Stomach (tissue), 9 donors: ENCODE results near the gene KLF15. TPM values are rescaled to one million over a fixed set of nuclear protein-coding genes. Genes with fewer than 3 reads are reported as not detected.

Source experiments
- DNase-seq, 2 donors: peaks; one replicate each; pipeline versions ENCODE4 v3.0.0 to v3.0.0-alpha.2; 2013 to 2019
- H3K27ac ChIP-seq, 5 donors: fragments of 200-600 bp in 4 of 5; sonication (generic) in 4 of 5; one replicate each; pipeline ENCODE4 v1.5.1; 2013 to 2019; ENCODE audit warnings: mild to moderate bottlenecking in 1 of 5, moderate library complexity in 1 of 5
- H3K27me3 ChIP-seq, 3 donors: fragments of 200-600 bp; sonication (generic); one replicate each; pipeline ENCODE4 v1.5.1; 2017 to 2019; ENCODE audit warnings: mixed run types in 1 of 3
- H3K36me3 ChIP-seq, 4 donors: fragments of 200-600 bp; sonication (generic); 1 replicate in 3 of 4; 2 replicates in 1 of 4; pipeline ENCODE4 v1.5.1; 2016 to 2019
- H3K4me1 ChIP-seq, 4 donors: fragments of 200-600 bp; sonication (generic); one replicate each; pipeline ENCODE4 v1.5.1; 2016 to 2019
- H3K4me3 ChIP-seq, 4 donors: fragments of 200-600 bp; sonication (generic) in 3 of 4; one replicate each; pipeline ENCODE4 v1.5.1; 2016 to 2019; ENCODE audit warnings: mild to moderate bottlenecking in 1 of 4
- H3K9me3 ChIP-seq, 4 donors: fragments of 200-600 bp; sonication (generic); one replicate each; pipeline ENCODE4 v1.5.1; 2016 to 2019
- CTCF ChIP-seq, 7 experiments: fragments of 450-650 bp in 4 of 7; fragments of 200-600 bp in 3 of 7; sonication (generic) in 3 of 7; IDR thresholded peaks; one replicate each; pipeline ENCODE4 v1.5.1; 2016 to 2019; ENCODE audit warnings: antibody characterized with exemption in 7 of 7, control low read depth in 2 of 7, mild to moderate bottlenecking in 1 of 7
- EP300 ChIP-seq: sonication (generic); formaldehyde crosslinking; IDR thresholded peaks from one replicate; pipeline ENCODE4 v1.6.1; 2017; ENCODE audit warnings: antibody characterized with exemption
- POLR2A ChIP-seq, 4 donors: fragments of 450-650 bp; IDR thresholded peaks; one replicate each; pipeline ENCODE4 v1.6.1; 2016; ENCODE audit warnings: antibody characterized with exemption in 4 of 4, control low read depth in 2 of 4, mild to moderate bottlenecking in 1 of 4, moderate library complexity in 1 of 4
- POLR2AphosphoS5 ChIP-seq, 3 donors: sonication (generic); formaldehyde crosslinking; IDR thresholded peaks; one replicate each; pipeline ENCODE4 v1.6.1; 2016; ENCODE audit warnings: antibody characterized with exemption in 3 of 3
- WGBS, 5 donors: extraction: QIAGEN DNeasy Blood & Tissue Kit in 3 of 5; methylation state at CpG; one replicate each; pipeline versions ENCODE4 v1.1.5 to v1.1.7; 2013 to 2018; 5-methylcytosine and 5-hydroxymethylcytosine counted together
- intact Hi-C: fragments of 100-400 bp; cut with DNase I; formaldehyde crosslinking; loops from one replicate; pipeline ENCODE4 v1.15.1; 2023; ENCODE audit warnings: low total_unique reads
- polyA plus RNA-seq, 3 donors: library from polyadenylated mRNA; stranded (reverse); fragments of 200-250 nt; gene quantifications; one replicate each; pipeline ENCODE4 v1.2.3, GENCODE V29; 2013
- total RNA-seq, 5 donors: library from RNA; depleted of rRNA; stranded (reverse); fragments of >200 nt; gene quantifications; one replicate each; pipeline versions ENCODE4 v1.1.0 to v1.2.3, GENCODE V29; 2014 to 2016
- donor health status: healthy with polysubstance abuse.
- donor health status: Bipolar disorder and iron deficiency.
- donor health status: healthy.

The KLF15 gene
- total and polyA plus RNA-seq, 8 donors = 4.6 to 82.9 (median 19.1) TPM

DNA sequence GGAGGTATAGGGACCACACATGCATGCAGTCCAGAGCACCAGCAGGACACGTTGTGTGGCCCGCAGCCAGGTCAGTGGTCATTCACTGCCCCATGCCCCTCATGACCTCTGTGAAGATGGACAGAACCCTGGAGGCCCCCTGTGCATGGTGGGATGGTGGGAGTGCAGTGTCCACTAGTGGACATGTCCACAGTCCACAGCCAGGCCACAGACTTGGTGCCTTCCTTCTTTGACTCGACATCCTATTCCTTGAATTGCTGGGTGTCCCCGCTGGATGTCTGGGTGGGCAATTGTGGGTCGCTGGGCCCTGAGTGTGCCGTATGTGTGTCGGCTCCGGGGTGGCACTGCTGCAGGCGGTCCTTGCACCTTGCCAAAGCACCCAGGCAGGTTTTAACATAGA is 35.7 kb downstream of the KLF15 start:
- DNase-seq = no peak
- Histone ChIP-seq H3K4me1 (no peaks in the 10 kb centered on the region), H3K27me3 (no peaks in the 10 kb centered on the region), H3K9me3 (peaks cover 0 to 3% (median 0%) of the 10 kb centered on the region in 4 donors), H3K27ac (no peak overlapping the region), H3K36me3 (no peaks in the 10 kb centered on the region), H3K4me3 (no peak overlapping the region)
- 80 to 83% (median 82%) methylated on average over 7 to 9 of the region's 9 CpGs for WGBS, 5 donors
- no peak for TF ChIP-seq POLR2A (IDR thresholded peaks at IDR 0.05)
- no peak for TF ChIP-seq CTCF (IDR thresholded peaks at IDR 0.05)
- TF ChIP-seq POLR2AphosphoS5 (IDR thresholded peaks at IDR 0.05) = no peak
- TF ChIP-seq EP300 = no peak
- intact Hi-C loops = no loop called here

DNA sequence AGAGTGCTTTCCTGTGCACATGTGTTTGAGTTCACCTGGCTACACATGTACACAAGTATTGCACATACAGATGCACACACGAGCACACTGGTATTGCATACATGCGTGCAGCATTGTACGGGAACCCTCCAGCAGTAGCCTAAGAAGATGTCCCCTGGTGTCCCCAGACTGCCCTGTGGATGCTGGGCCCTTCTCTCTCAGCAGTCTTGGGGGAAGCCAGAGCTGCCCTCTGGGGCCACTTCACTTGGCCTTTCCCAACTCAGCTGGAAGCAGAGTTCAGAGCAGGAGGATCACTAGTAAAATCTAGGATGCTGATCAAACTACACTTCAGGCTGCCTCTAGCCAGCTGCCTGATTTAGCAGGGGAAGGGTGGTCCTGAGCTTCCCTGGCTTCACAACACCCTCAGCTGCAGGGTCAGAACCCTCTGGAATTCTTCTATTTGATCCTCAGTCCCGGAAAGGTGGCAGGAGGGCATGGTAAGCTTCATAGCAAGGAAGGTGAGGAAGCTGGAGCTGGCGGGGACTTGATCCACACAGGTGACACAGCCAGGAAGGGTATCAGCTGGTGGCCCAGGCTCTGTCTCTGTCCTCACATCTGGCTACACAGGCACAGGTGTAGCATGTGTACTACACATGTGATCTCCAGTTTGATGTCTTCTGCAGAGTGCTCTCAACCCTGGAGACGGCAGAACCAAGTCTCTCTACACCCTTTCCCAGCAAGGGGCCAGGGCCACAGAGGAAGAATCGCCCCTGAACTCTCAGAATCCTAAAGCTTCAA is 36.5 kb downstream of the KLF15 start:
- intact Hi-C loops = no loop called here
- no peak overlapping the region for H3K4me3 ChIP-seq
- no peaks in the 10 kb centered on the region for H3K9me3 ChIP-seq
- peaks cover 0 to 4% (median 0%) of the 10 kb centered on the region in 4 donors for H3K4me1 ChIP-seq
- TF ChIP-seq POLR2A (IDR thresholded peaks at IDR 0.05) (no peak), EP300 (no peak), CTCF (IDR thresholded peaks at IDR 0.05) (no peak), POLR2AphosphoS5 (IDR thresholded peaks at IDR 0.05) (no peak)
- H3K36me3 ChIP-seq = no peaks in the 10 kb centered on the region
- no peaks in the 10 kb centered on the region for H3K27me3 ChIP-seq
- no peak for DNase-seq
- 85 to 91% (median 88%) methylated on average over 7 of the region's 7 CpGs for WGBS, 5 donors
- H3K27ac ChIP-seq = no peak overlapping the region

GRCh38 chr3:126319701-126320295 is 37.4 kb downstream of the KLF15 start:
- 76 to 87% (median 85%) methylated on average over 6 of the region's 6 CpGs for WGBS, 5 donors
- no peak overlapping the region for H3K27ac ChIP-seq
- intact Hi-C loops = no loop called here
- DNase-seq = no peak
- H3K4me3 ChIP-seq = no peak overlapping the region
- TF ChIP-seq POLR2AphosphoS5 (IDR thresholded peaks at IDR 0.05) (no peak), POLR2A (IDR thresholded peaks at IDR 0.05) (no peak), EP300 (no peak), CTCF (IDR thresholded peaks at IDR 0.05) (no peak)
- no peaks in the 10 kb centered on the region for H3K36me3 ChIP-seq
- H3K4me1 ChIP-seq = peaks cover 0 to 4% (median 0%) of the 10 kb centered on the region in 4 donors
- H3K27me3 ChIP-seq = no peaks in the 10 kb centered on the region
- H3K9me3 ChIP-seq = no peaks in the 10 kb centered on the region

DNA sequence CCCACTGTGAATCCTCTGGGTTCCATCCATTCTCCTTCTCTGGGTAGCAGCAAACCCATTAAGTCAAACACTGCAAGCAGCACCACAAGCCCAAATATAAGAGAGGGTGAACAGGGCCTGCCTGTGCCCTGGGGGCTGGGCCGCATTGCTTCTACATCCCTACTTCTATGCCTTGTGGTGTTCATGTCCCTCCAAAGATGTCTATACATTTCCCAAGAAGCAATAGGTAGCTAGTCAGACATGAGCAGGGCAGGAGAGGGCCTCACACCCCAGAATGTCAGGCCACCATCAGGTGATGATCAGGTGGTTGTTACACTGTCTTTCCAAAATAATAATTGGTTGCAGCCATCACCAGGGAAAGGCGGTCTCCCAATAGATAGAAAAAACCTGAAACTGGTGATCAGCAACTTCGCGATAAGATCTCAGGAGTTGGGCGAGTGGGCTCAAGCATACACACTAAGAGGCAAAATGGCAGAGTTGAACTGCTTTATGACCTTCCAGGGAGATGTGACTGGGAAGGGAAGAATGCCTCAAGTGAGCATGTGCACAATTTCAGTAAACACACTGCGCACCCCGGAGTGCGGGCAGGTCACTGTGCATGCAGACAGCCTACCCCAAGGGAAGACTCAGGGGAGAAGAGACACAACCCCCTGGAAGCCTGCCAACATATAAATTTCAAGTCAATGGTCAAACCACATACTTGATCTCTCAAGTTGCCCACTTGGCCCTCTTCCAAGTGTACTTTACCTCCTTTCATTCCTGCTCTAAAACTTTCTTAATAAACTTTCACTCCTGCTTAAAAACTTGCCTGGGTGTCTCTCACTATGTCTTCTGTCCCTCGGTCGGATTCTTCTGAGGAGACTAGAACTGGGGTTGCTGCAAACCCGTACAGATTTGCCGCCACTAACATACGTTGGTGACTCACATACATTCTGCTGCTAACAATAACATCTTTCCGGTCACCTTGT is 39.9 kb downstream of the KLF15 start:
- Histone ChIP-seq H3K27ac (no peak overlapping the region), H3K4me3 (no peak overlapping the region), H3K9me3 (no peaks in the 10 kb centered on the region), H3K27me3 (no peaks in the 10 kb centered on the region), H3K36me3 (no peaks in the 10 kb centered on the region), H3K4me1 (peaks cover 0 to 4% (median 0%) of the 10 kb centered on the region in 4 donors)
- intact Hi-C loops = no loop called here
- TF ChIP-seq POLR2AphosphoS5 (IDR thresholded peaks at IDR 0.05) (no peak), EP300 (no peak), CTCF (IDR thresholded peaks at IDR 0.05) (no peak)
- WGBS, 5 donors = 90 to 96% (median 94%) methylated on average over 14 of the region's 14 CpGs
- no peak for DNase-seq
